ENCODE data around the gene STARD7.

STARD7 gene

GRCh38 chr2:96136129-96136720, 72.4 kb downstream of the STARD7 start:
- DNase-seq (ENCODE audit: low spot score) = no peak

GRCh38 chr2:96135621-96136020, 73.0 kb downstream of the STARD7 start:
- DNase-seq (ENCODE audit: low spot score) = no peak

- DNase-seq (ENCODE audit: low spot score) = no peak
These were observed 73.5 kb downstream of the STARD7 start for GRCh38 chr2:96135171-96135570.

Data from cerebellar cortex (tissue), 1 donor.